HG03060 (cell line): ENCODE measurements around the gene PDE8A.
"Not testable (repeated sequence)": the region's sequence is repeated elsewhere in the genome, so short reads cannot be mapped to it uniquely, and the experiment has no call there.

ENCODE experiments used
- ATAC-seq: cut with Tn5 transposase; IDR thresholded peaks from one replicate; pipeline ENCODE4 v1.9.1; 2021; ENCODE audit warnings: low read depth, moderate number of reproducible peaks; ENCODE audit not compliant: unreplicated experiment

The PDE8A gene

GRCh38 chr15:85008474-85009260 is 27.0 kb downstream of the PDE8A start:
- ATAC-seq = no peak

GRCh38 chr15:85009435-85009834 is 27.8 kb downstream of the PDE8A start:
- ATAC-seq = no peak

- ATAC-seq = no peak
These were observed 28.4 kb downstream of the PDE8A start for GRCh38 chr15:85010071-85010385.

- ATAC-seq = no peak
These were observed 28.9 kb downstream of the PDE8A start for GRCh38 chr15:85010386-85011159.

- ATAC-seq = no peak
These were observed 29.5 kb downstream of the PDE8A start for GRCh38 chr15:85011160-85011571.

GRCh38 chr15:85011724-85012123 is 30.1 kb downstream of the PDE8A start:
- not testable (repeated sequence) for ATAC-seq

- ATAC-seq = no peak
These were observed 32.1 kb downstream of the PDE8A start for GRCh38 chr15:85013785-85014184.

GRCh38 chr15:85014932-85015331 is 33.3 kb downstream of the PDE8A start:
- ATAC-seq = no peak

- ATAC-seq = no peak
These were observed 34.6 kb downstream of the PDE8A start for GRCh38 chr15:85016275-85016674.

- ATAC-seq = no peak
These were observed 38.3 kb downstream of the PDE8A start for GRCh38 chr15:85019815-85020590.

- no peak for ATAC-seq
These were observed 39.8 kb downstream of the PDE8A start for GRCh38 chr15:85021409-85021808.

- ATAC-seq = no peak
These were observed 41.3 kb downstream of the PDE8A start for GRCh38 chr15:85022860-85023403.

- ATAC-seq = no peak
These were observed 42.3 kb downstream of the PDE8A start for GRCh38 chr15:85024003-85024402.

- ATAC-seq = no peak
These were observed 43.1 kb downstream of the PDE8A start for GRCh38 chr15:85024509-85025336.

GRCh38 chr15:85025516-85026251 is 44.0 kb downstream of the PDE8A start:
- ATAC-seq = no peak

- ATAC-seq = no peak
These were observed 44.8 kb downstream of the PDE8A start for GRCh38 chr15:85026304-85027032.

- no peak for ATAC-seq
These were observed 45.4 kb downstream of the PDE8A start for GRCh38 chr15:85027033-85027380.

- ATAC-seq = no peak
These were observed 45.8 kb downstream of the PDE8A start for GRCh38 chr15:85027421-85027820.

- ATAC-seq = no peak
These were observed 46.8 kb downstream of the PDE8A start for GRCh38 chr15:85028416-85028815.
